LNCaP clone FGC (cell line): ENCODE results near the gene TFF3.

Experiments
- DNase-seq: peaks from one replicate; pipeline ENCODE4 v3.0.0-alpha.2; 2011; ENCODE audit warnings: low read depth
- H3K4me3 ChIP-seq: 2 replicates; pipeline ENCODE4 v1.5.1; 2011; ENCODE audit warnings: mild to moderate bottlenecking, low read depth, low read length, control low read depth
- TF ChIP-seq, protein P1 (sequence below): IDR thresholded peaks from 2 replicates; pipeline ENCODE4 v1.5.1; 2012; ENCODE audit warnings: mild to moderate bottlenecking; ENCODE audit not compliant: control insufficient read depth, insufficient read depth; ENCODE audit errors: extremely low read depth

TFF3 gene

DNA sequence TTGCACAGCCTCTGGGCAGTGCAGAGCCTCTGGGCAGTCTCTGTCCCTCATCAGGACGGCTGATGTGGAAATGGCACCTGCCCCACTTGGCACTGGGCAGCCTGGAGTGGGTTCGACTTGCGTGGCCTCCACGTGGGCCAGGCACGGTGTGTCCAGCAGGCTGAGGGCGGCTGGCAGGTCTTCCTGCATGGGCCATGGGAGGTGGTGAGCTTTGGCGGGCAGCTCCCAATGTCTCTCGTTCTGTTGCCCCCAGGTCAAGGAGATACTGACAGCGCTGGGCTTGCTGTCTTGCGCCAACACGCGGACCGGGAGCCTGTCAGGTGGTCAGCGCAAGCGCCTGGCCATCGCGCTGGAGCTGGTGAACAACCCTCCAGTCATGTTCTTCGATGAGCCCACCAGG is 33.2 kb downstream of the TFF3 start:
- H3K4me3 ChIP-seq = no peak overlapping the region
- DNase-seq = no peak
- TF ChIP-seq, protein P1, sequence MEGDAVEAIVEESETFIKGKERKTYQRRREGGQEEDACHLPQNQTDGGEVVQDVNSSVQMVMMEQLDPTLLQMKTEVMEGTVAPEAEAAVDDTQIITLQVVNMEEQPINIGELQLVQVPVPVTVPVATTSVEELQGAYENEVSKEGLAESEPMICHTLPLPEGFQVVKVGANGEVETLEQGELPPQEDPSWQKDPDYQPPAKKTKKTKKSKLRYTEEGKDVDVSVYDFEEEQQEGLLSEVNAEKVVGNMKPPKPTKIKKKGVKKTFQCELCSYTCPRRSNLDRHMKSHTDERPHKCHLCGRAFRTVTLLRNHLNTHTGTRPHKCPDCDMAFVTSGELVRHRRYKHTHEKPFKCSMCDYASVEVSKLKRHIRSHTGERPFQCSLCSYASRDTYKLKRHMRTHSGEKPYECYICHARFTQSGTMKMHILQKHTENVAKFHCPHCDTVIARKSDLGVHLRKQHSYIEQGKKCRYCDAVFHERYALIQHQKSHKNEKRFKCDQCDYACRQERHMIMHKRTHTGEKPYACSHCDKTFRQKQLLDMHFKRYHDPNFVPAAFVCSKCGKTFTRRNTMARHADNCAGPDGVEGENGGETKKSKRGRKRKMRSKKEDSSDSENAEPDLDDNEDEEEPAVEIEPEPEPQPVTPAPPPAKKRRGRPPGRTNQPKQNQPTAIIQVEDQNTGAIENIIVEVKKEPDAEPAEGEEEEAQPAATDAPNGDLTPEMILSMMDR = no peak

GRCh38 chr21:42281181-42281680 is 34.0 kb downstream of the TFF3 start:
- TF ChIP-seq, protein P1 = no peak
- no peak for DNase-seq
- no peak overlapping the region for H3K4me3 ChIP-seq

DNA sequence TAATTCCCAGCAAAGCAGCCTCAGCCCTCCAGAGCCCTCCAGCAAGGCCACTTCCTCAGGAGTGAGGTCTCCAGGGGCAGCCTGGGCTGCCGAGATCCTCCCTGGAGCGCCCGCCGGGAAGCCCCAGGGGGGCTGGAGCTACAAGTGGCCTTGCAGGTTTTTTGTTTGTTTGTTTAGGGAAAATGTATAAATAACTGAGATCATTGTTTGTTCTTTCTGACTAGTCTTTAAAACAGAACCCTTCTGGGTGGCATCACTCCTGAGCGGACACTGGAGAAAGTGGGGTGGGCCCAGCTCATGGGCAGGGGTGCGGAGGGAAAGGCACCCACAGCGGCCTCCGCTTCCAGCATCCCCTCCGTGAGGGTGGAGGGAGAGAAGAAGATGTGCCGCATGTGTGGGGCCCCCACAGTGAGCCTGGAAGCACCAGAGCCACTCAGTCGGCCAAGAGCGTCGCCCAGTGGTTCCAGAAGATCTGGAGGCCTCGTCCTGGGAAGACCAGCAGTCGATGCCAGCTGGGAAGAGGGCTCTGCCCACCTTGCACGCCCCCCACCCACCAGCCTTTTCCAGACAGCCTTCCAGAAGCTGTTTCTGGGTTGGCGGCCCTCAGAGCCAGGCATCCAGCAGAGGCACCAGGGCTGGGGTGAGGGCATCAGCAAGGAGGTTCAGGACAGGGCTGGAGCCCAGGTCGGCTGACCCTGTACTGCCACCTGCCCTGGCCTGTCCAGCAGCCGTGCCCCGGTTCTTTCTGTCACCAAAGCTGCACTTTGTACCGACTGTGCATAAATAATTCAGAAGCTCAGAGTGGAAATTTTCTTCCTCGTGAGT is 34.6 kb downstream of the TFF3 start:
- TF ChIP-seq, protein P1 = no peak
- DNase-seq = no peak
- no peak overlapping the region for H3K4me3 ChIP-seq

DNA sequence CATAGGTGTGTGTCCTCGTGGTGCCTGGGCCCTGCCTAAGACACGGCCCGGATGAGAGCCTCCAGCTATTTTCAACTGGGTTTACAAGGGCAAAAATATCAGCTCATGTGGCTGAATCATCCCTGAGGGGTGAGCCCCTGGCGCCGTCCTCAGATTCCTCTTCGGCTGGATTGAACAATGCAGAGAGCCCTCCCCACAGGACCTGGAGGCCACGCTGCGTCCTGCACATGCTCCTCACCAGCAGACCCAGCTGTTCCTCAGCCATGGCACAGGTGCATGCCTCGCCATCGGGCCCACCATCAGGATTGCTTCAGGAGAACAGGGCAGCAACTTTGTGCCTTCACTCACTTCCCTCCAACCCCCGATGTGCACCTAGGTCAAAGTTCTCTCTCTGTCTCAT is 35.3 kb downstream of the TFF3 start:
- H3K4me3 ChIP-seq = no peak overlapping the region
- TF ChIP-seq, protein P1 = no peak
- DNase-seq = no peak

GRCh38 chr21:42279341-42279871 is 35.8 kb downstream of the TFF3 start:
- no peak for DNase-seq
- H3K4me3 ChIP-seq = no peak overlapping the region
- TF ChIP-seq, protein P1 = no peak

DNA sequence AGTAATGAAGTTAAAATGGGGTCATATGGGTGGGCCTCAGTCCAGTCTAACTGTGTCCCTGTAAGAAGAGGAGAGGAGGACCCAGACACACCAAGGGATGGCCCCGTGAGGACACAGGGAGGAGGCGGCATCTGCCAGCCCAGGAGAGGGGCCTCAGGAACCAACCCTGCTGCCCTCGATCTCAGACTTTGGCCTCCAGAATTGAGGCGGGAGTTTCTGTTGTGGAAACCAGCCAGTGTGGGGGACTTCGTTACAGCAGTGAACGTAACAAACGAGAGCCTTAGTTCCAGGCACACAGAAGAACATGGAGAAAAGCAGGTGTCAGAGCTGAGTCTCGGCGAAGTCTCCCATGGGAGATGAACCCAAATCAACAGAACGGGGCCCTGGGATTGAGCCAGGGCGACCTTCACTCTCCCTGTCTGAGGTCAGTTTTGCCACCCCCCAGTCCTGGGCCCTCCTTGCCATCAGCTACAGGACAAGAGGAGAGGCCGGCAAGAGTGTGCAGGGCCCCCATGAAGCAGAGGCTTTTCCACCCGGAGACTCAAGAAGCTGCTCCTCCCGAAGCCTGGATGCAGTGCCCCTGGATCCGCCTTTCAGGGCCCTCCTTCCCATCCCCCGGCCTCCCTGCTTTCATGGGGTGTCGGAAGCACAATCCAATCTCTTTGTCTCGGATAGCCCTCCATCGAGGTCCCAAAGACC is 36.6 kb downstream of the TFF3 start:
- TF ChIP-seq, protein P1 = no peak
- no peak for DNase-seq
- no peak overlapping the region for H3K4me3 ChIP-seq
